HAP-1 (cell line): ENCODE data around the gene CACNA1D.

Source experiments
- DNase-seq, 2 experiments: peaks; one replicate each; pipeline ENCODE4 v3.0.0-alpha.2; 2016 to 2020; ENCODE audit warnings: low spot score in 2 of 2
- H3K27me3 ChIP-seq: fragments of 250-450 bp; sonication (Bioruptor Pico); 2 replicates; pipeline ENCODE4 v1.5.1; 2020; ENCODE audit warnings: low read depth, mild to moderate bottlenecking, moderate library complexity
- H3K36me3 ChIP-seq: fragments of 250-450 bp; sonication (Bioruptor Pico); replicated peaks from 2 replicates; pipeline ENCODE4 v1.5.1; 2020; ENCODE audit warnings: mild to moderate bottlenecking
- H3K4me1 ChIP-seq: fragments of 250-450 bp; sonication (Bioruptor Pico); 2 replicates; pipeline ENCODE4 v1.5.1; 2020; ENCODE audit warnings: mild to moderate bottlenecking
- H3K4me3 ChIP-seq: fragments of 250-450 bp; sonication (Bioruptor Pico); 2 replicates; pipeline ENCODE4 v1.5.1; 2020; ENCODE audit warnings: mild to moderate bottlenecking, moderate library complexity
- H3K9me3 ChIP-seq: fragments of 250-450 bp; sonication (Bioruptor Pico); 2 replicates; pipeline ENCODE4 v1.5.1; 2020; ENCODE audit warnings: mild to moderate bottlenecking, moderate library complexity
- in situ Hi-C: fragments of 300-500 bp; cut with MboI; formaldehyde crosslinking; loops from 3 replicates; pipeline ENCODE4 v1.14.3; 2020; ENCODE audit warnings: low sequenced_read_pairs, inconsistent platforms, mixed read lengths

The CACNA1D gene

DNA sequence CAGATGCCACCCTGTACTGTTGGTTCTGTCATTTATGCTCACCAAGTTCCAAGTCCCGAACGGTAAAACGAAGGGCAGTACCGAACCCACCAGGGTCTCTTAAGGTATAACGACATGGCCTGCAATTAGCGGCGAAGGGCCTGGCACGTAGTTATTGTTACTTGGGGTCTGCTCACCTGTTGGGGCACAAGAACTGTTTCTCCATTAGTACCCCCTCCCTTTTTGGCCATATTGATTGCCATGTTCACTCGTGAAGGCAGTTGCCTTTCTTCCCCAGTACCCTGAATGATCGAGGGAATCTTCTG, 352.4 kb downstream of the CACNA1D start:
- in situ Hi-C loops = no loop called here
- Histone ChIP-seq H3K9me3 (no peaks in the 10 kb centered on the region), H3K4me3 (peak overlapping the region; percentile 51), H3K27me3 (no peaks in the 10 kb centered on the region), H3K36me3 (peaks cover 4% of the 10 kb centered on the region; the same call in 1 of the 2 replicates), H3K4me1 (peaks cover 36% of the 10 kb centered on the region)
- DNase-seq = no peak

DNA sequence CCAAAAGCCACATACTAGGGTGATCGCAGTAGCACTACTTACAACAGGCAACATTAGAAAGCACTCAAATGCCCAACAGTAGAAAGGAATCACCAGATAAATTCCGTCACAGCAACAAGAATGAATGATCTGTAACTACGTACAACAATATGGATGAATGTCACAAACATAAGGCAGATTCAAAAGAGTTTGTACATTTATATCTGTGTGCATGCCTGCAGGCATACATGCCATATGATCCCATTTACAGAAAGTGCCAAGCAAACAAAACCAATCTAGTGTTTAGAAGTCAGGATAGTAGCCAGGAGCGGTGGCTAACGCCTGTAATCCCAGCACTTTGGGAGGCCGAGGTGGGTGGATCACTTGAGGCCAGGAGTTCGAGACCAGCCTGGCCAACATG, 355.5 kb downstream of the CACNA1D start:
- no peaks in the 10 kb centered on the region for H3K27me3 ChIP-seq
- H3K9me3 ChIP-seq = no peaks in the 10 kb centered on the region
- peaks cover 11% of the 10 kb centered on the region for H3K4me1 ChIP-seq
- peaks cover 23% of the 10 kb centered on the region for H3K36me3 ChIP-seq
- DNase-seq = no peak
- in situ Hi-C loops = no loop called here
- H3K4me3 ChIP-seq = no peak overlapping the region

DNA sequence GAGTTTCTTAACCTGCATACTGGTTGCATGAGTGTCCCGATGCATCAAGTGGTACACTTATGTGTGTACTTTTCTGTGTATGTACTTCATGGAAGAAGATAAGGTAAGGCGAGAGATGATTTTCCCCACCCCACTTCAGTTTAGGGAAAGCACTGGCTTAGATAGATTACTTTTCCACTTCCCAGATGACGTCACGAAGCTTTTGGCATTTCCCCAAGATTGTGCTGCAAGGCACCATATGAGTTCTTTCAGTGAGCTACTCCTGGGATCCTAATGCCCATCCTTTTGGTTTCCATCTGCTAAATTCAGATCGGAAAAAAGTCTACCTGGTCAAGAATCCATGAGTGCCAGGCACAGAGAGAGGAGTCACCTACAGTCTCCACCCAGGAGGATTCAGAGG, 356.5 kb downstream of the CACNA1D start:
- Histone ChIP-seq H3K27me3 (no peaks in the 10 kb centered on the region), H3K4me3 (no peak overlapping the region), H3K4me1 (peaks cover 6% of the 10 kb centered on the region), H3K9me3 (no peaks in the 10 kb centered on the region), H3K36me3 (peaks cover 23% of the 10 kb centered on the region)
- in situ Hi-C loops = no loop called here
- DNase-seq = no peak

DNA sequence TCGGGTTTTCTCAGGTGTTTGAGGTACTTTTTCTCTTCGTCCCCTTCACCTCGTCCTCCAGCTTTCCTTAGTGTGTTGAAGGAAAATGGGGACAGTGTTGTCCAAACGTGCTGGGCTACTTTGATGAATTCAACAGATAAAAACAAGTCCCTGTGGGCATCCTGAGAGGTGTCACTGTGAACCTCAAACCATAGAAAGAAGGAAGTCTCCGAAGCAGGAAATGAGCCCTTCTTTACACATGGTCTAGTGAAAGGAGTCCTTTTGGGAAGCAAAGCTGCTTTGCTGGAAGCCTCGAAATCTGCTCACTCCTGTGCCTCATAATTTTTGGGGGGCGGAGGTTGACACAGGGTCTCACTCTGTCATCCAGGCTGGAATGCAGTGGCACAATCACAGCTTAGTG, 362.6 kb downstream of the CACNA1D start:
- Histone ChIP-seq H3K4me1 (no peaks in the 10 kb centered on the region), H3K36me3 (peaks cover 55% of the 10 kb centered on the region), H3K9me3 (no peaks in the 10 kb centered on the region), H3K4me3 (no peak overlapping the region), H3K27me3 (no peaks in the 10 kb centered on the region)
- DNase-seq = no peak
- in situ Hi-C loops = no loop called here

DNA sequence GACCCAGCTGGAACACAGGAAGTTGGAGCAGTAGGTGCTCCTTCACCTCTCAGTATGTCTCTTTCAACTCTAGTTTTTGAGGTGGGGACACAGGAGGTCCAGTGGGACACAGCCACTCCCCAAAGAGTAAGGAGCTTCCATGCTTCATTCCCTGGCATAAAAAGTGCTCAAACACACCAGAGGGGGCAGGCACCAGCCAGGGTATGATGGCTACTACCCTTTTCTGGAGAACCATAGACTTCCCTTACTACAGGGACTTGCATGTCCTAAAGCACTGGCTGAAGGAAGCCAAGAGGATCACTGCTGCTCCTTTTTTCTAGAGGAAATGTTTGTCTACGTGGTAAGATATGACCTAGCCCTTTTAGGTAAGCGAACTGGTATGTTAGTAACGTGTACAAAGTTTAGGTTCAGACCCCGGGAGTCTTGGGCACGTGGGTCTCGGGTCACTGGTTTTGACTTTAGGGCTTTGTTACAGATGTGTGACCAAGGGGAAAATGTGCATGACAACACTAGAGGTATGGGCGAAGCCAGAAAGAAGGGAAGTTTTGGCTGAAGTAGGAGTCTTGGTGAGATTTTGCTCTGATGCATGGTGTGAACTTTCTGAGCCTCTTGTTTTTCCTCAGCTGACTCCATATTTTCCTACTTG, 363.8 kb downstream of the CACNA1D start:
- Histone ChIP-seq H3K4me3 (no peak overlapping the region), H3K36me3 (peaks cover 58% of the 10 kb centered on the region), H3K27me3 (no peaks in the 10 kb centered on the region), H3K4me1 (no peaks in the 10 kb centered on the region), H3K9me3 (no peaks in the 10 kb centered on the region)
- no peak for DNase-seq
- in situ Hi-C loops = no loop called here

DNA sequence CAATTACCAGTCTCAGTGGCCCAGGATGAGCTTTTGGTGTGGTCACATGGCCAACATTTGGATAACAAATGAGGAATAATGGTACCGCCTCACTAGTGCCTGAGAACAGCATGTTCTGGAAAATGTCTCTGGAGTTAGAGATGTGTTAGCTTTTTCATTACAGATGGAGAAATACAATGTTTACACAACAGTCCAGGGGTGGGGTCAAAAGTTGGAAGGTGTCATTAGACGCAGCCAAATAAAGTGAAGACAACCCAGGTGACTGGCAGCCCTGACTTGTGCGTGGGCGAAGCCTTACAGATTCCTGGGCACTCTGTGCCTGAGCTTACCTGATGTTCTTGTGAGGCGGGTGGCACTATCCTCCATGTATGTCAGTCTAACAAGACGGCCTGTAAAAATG, 364.8 kb downstream of the CACNA1D start:
- Histone ChIP-seq H3K9me3 (no peaks in the 10 kb centered on the region), H3K36me3 (peaks cover 56% of the 10 kb centered on the region), H3K4me3 (no peak overlapping the region), H3K27me3 (no peaks in the 10 kb centered on the region), H3K4me1 (no peaks in the 10 kb centered on the region)
- DNase-seq = no peak
- in situ Hi-C loops = no loop called here

DNA sequence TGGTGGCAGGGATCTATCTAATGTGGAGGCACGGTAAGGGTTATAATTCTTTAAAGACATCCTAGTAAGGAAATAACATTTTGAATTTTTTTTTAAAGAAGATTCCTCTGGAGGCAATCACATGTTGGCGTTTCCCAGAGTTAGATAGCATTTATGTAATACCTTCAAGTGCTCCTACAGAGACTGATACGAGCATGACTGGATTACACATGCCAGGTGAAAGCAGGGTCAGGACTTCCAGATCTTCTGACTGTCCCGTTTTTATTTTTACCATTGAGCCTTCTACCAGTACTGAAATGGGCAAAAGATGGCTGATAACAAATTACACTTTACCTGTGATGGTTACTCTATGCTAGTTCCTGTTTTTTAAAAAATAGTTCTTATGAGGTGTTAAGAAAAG, 365.8 kb downstream of the CACNA1D start:
- Histone ChIP-seq H3K27me3 (no peaks in the 10 kb centered on the region), H3K4me1 (no peaks in the 10 kb centered on the region), H3K9me3 (no peaks in the 10 kb centered on the region), H3K4me3 (no peak overlapping the region), H3K36me3 (peaks cover 57% of the 10 kb centered on the region)
- DNase-seq = no peak
- in situ Hi-C loops = no loop called here

DNA sequence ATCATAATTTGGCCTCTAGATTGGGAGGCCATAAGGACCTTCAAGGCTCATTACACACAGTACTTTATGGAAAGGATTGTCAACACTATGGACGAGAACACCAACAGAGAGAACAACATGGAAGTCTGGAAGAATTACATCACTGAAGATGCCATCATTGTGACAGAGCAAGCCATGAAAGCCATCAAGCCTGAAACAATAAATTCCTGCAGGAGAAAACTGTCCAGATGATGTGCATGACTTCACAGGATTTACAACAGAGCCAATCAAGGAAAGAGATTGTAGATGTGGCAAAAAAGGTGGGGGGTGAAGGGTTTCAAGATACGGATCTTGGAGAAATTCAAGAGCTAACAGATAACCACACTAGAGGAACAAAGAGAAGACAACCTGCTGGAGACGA, 367.8 kb downstream of the CACNA1D start:
- peaks cover 61% of the 10 kb centered on the region for H3K36me3 ChIP-seq
- no peak for DNase-seq
- no peaks in the 10 kb centered on the region for H3K4me1 ChIP-seq
- H3K27me3 ChIP-seq = no peaks in the 10 kb centered on the region
- no peak overlapping the region for H3K4me3 ChIP-seq
- no peaks in the 10 kb centered on the region for H3K9me3 ChIP-seq
- in situ Hi-C loops = no loop called here

DNA sequence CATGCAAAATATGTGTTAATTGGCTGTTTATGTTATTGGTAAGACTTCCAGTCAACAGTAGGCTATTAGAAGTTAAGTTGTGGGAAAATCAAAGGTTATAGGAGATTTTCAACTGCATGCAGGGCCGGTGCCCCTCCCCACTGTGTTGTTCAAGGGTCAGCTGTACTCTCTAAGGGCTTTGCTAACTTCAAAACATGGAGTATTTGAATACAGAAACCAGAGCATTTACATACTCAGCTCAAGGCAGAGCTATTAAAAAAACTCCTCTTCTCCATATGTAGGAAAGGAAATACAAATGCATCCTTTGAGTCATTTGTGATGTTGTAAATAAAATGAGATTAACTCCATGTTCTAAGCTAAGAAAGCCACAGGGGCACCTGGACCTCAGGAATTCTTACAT, 368.7 kb downstream of the CACNA1D start:
- Histone ChIP-seq H3K27me3 (no peaks in the 10 kb centered on the region), H3K36me3 (peaks cover 67% of the 10 kb centered on the region), H3K4me3 (no peak overlapping the region), H3K4me1 (no peaks in the 10 kb centered on the region), H3K9me3 (no peaks in the 10 kb centered on the region)
- no peak for DNase-seq
- in situ Hi-C loops = no loop called here
